GOT3 (cell line): ENCODE measurements around the gene TMEM161A.
"Not testable (repeated sequence)": the region's sequence is repeated elsewhere in the genome, so short reads cannot be mapped to it uniquely, and the experiment has no call there.

Source experiments
- DNase-seq: peaks from one replicate; lab custom pipeline; 2025; ENCODE audit warnings: mixed read lengths; lab: John Stamatoyannopoulos, UW

The TMEM161A gene

GRCh38 chr19:19138109-19138981 is at the start of gene TMEM161A:
Gene TMEM161A (minus strand): TSS chr19:19138478. CDS start chr19:19138428, 50 bp downstream.
- DNase-seq, result peak; percentile 84

GRCh38 chr19:19186742-19187141 is 48.5 kb upstream of the TMEM161A start:
- DNase-seq, result no peak

GRCh38 chr19:19185853-19186740 is 47.8 kb upstream of the TMEM161A start:
- no peak for DNase-seq

DNA sequence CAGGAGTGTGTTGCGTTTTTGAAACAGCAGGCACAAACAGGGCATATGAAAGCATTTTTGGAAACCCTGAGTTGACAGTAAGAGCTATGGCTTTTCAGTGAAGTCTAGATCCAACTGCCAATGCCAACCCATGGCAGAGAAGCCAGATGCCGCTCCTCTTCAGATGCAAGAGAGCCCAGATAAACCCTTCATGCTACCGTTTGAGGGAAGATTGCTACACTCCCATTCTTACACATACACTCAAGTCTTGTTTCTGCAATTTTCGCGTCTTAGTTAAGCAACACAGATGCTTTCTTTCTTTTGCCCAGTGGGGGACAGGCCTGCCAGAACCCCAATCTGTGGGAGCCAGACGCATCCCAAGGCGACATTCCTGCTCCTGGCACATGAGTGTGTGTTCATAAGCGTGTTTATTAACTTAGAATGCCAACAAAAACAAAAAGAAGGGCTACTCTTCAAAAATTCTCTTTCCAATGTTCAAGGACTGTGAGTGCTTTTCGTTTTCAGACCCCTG is 43.3 kb upstream of the TMEM161A start:
- no peak for DNase-seq

DNA sequence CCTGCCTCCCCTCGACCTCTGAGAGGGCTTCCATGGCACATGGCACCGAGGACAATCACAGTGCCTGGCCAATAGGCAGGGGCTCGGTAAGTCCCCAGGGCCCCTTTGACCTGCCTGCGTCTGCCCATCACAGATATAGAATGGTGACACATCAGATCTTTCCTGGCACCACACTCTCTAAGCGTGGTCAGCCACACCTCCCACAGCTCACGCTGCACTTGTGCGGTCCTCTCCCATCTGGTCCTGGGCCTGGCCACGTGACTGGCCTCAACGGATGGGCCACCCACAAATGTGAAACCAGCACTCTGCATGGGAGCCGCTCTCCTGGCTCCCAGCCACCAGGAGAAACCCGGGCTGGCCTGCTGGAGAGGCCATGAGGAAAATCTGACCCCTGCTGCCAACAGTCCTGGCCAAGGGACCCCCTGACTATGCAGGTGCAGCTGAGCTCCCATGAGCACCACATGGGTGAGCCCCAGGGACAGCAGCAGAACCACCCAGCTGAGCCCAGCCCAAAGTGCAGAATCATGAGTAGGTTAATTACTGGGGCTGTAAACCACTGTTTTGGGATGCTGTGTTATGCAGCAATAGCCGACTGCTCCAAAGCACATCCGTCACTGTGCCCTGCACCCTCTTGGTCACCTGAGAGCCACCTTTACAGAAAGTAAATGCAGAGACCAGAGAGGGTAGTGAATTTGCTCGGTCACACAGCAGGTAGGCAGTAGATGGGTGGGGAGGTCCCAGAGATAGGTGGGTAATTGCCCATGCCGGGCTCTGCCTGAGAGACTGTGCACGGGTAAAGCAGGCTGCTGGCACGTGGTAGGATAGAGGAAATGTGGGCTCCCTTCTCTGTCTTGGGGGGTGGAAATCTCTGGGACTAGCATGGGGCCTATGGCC is 41.5 kb upstream of the TMEM161A start:
- DNase-seq, result no peak

DNA sequence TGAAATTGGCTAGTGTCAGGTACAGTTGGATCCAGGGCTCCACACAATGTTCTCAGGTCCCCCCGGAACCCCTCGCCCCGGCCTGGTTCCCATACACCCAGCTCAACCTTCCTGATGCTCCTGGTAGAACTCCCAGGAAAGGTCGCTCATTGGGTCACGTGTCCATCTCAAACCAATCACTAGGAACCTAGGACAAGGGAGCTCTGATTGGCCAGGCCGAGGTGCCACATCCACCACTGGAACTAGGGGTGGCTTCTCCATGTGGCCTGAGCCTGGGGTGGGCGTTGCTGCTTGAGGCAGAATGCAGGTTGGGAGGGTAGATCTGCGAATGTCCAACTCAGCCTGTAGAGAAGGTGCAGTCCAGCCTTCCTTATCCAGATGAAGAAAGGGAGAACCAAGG is 38.7 kb upstream of the TMEM161A start:
- no peak for DNase-seq

- DNase-seq, result not testable (repeated sequence)
Measured at GRCh38 chr19:19173243-19173642, 35.0 kb upstream of the TMEM161A start.

- DNase-seq, result no peak
Measured at GRCh38 chr19:19171821-19172532, 33.7 kb upstream of the TMEM161A start.

DNA sequence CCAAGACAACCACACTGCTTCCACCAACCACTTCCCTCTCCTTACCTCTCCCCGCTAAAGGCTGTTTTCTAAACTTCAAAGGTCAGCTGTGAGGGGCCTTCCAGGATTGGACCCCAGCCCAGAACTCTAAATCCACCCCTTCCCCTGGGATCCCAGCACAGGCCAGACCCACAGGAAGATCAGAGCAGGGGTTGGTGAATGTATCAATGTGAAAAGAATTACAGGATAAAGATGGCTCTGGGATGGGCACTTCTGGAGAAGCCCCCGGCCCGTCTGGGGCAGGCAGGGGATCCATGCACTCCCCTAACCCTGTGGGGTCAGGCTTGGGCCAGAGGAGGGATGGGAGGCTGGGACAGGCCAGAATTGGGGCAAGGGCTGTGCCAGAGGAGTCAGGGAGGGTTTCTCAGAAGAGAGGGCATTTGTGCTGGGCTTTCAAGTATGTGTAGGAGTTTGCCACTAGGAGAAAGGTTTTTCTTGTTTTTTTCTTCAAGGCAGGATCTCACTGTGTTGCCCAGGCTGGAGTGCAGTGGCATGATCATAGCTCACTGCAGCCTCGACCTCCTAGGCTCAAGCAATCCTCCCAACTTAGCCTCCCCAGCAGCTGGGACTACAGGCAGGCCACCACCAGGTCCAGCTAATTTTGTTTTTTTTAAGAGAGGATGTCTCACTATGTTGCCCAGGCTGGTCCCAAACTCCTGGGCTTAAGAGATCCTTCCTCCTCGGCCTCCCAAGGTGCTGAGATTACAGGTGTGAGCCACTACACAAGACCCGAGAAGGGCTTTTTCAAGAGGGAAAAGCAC is 32.8 kb upstream of the TMEM161A start:
- no peak for DNase-seq

DNA sequence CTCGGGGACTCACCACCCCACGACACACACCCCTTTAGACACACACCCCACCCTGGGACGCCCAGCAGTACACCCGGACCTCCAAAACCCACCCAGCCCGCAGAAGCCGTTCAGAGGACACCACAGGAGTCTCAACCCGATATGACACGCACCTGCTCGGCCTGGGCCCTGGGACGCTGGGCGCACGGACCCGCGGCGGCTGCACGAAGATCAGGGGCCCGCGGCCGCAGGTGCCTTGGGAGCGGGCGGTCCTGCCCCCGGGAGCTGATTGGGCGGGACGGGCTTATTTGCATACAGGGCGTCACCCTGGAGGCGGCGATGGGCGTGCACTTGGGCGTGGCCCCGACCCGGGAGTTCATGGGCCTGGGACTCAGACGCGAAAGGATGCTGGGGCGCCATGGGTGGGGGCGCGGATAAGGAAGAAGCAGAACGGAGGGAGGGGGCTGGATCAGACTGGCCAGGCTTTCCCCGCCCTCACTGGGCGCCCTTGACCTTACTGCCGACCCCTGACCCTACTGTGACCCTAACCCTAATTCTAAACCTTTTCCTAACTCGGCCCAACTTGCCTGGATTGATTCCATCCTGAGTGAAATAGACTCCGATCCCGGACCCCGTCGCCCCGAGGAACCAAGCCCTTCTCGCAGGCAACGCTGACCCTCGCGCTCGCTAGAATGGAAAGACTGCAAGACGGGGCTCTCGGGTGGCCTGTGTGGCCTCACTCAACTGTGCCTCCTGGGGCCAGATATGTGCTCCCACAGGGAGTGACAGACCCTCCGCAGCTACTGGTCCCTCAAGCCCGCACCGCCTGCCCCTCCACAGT is 32.0 kb upstream of the TMEM161A start, which contains the start of gene MEF2B:
TSS of gene MEF2B (minus strand) at position 211 of the 820 bp plus-strand sequence. CDS start 19,528 bp downstream, outside the sequence.
- DNase-seq, result no peak

- no peak for DNase-seq
Measured at GRCh38 chr19:19169236-19170052, 31.2 kb upstream of the TMEM161A start.

GRCh38 chr19:19167612-19168011 is 29.3 kb upstream of the TMEM161A start:
- no peak for DNase-seq

DNA sequence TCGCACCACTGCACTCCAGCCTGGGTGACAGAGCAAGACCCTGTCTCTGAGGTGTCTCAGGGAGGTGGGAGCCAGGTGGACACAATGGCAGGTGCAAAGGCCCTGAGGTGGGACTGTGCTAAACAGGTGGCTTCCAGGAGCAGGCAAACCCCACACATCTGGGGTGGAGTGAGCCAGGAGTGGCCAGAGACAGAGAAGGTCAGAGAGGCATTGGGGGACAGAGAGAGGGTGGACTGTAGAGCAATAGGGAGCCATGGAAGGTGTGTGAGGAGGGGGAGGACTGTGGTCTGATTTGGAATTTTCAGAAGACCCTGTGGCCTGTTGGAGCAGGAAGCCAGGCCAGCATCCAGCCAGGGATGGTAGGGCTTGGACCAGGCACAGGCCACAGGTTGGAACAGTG is 27.1 kb upstream of the TMEM161A start:
- no peak for DNase-seq

GRCh38 chr19:19162495-19162894 is 24.2 kb upstream of the TMEM161A start:
- DNase-seq, result no peak

GRCh38 chr19:19160461-19161035 is 22.3 kb upstream of the TMEM161A start:
- no peak for DNase-seq

DNA sequence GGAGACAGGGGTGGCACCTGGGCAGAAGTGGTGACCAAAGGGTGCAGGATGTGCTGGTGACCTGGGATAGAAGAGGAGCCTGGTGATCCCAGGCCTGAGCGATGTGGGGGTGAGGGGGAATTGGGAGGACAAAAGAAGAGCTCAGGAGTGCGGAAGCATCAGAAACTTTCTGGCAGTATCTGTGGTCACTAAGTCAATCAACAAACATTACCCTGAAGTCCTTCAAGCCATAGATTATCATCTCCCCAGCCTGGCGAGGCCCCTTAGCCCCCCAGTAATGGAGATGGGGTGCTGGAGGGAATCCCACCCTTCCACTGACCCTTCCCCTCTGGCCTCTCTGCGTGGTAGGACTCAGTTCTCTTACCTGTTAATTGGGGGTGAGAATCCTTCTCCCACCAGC is 21.3 kb upstream of the TMEM161A start:
- no peak for DNase-seq

DNA sequence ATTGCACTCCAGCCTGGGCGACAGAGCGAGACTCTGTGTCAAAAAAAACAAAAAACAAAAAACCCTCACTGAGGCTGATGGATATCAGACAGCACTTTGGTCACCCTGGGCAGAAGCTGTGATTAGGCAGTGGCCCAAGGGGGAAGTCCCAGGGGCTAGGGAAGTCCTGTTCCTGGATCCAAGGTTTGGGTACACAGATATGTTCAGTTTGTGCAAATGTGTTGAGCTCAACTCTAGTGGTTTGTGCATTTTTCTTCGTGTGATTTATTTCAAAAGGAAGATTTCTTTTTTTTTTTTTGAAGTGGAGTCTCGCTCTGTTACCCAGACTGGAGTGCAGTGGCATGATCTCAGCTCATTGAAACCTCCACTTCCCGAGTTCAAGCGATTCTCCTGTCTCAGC is 19.5 kb upstream of the TMEM161A start:
- no peak for DNase-seq
